MG63 (cell line): ENCODE data around the gene GOLGA8T. TPM values are rescaled to one million over a fixed set of nuclear protein-coding genes. Genes with fewer than 3 reads are reported as not detected.
"Not testable (repeated sequence)": the region's sequence is repeated elsewhere in the genome, so short reads cannot be mapped to it uniquely, and the experiment has no call there.

Source experiments
- DNase-seq: peaks from one replicate; pipeline ENCODE4 v3.0.0-alpha.2; 2020
- H3K27me3 ChIP-seq: fragments of 250-450 bp; sonication (Bioruptor Pico); 2 replicates; pipeline ENCODE4 v1.5.1; 2020; ENCODE audit warnings: mild to moderate bottlenecking, moderate library complexity
- H3K36me3 ChIP-seq: fragments of 250-450 bp; sonication (Bioruptor Pico); 2 replicates; pipeline ENCODE4 v1.5.1; 2020; ENCODE audit warnings: mild to moderate bottlenecking, moderate library complexity
- H3K4me3 ChIP-seq: fragments of 250-450 bp; sonication (Bioruptor Pico); 2 replicates; pipeline ENCODE4 v1.5.1; 2020; ENCODE audit warnings: mild to moderate bottlenecking, moderate library complexity
- H3K9me3 ChIP-seq: fragments of 250-450 bp; sonication (Bioruptor Pico); 2 replicates; pipeline ENCODE4 v1.5.1; 2020; ENCODE audit warnings: mild to moderate bottlenecking, moderate library complexity
- total RNA-seq: library from RNA; depleted of rRNA; stranded (reverse); fragments of >200 nt; shearing (Covaris generic); gene quantifications from 2 replicates; pipeline ENCODE4 v1.2.3, GENCODE V29; 2014; ENCODE audit warnings: low replicate concordance; rRNA removed

GOLGA8T gene, protein sequence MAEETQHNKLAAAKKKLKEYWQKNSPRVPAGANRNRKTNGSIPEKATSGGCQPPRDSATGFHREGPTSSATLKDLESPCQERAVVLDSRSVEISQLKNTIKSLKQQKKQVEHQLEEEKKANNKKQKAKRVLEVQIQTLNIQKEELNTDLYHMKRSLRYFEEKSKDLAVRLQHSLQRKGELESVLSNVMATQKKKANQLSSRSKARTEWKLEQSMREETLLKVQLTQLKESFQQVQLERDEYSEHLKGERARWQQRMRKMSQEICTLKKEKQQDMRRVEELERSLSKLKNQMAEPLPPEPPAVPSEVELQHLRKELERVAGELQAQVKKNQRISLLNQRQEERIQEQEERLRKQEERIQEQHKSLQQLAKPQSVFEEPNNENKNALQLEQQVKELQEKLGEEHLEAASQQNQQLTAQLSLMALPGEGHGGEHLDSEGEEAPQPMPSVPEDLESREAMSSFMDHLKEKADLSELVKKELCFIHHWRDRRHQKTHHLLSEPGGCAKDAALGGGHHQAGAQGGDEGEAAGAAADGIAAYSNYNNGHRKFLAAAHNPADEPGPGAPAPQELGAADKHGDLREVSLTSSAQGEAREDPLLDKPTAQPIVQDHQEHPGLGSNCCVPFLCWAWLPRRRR
- total RNA-seq: not detected in 2 replicates

DNA sequence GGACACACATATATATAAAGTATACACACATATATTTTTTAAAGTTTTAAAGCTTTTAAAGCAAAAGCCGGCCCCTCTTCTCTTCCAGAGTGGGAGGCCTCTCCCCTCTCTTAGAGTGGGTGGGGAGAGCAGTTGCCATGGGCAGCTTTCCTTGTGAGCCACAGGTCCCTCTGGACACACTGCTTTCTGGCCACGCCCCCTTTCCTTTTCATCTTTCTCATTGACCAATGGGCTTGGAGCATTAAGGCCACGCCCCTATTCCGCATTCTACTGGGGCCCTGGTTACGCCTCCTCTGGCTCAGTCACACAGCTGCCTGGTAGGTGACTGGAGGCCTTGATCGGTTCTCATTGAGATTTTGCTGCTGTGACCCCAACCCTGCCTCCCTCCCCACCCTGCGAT, at the start of gene GOLGA8T:
Gene GOLGA8T (plus strand): TSS at position 301 of the 400 bp plus-strand sequence. CDS start 98 bp downstream, at position 399.
- not testable (repeated sequence) for H3K9me3 ChIP-seq, H3K4me3 ChIP-seq, DNase-seq, H3K36me3 ChIP-seq, H3K27me3 ChIP-seq

- H3K36me3 ChIP-seq, DNase-seq: not testable (repeated sequence)
Measured at GRCh38 chr15:30097827-30098226, 37.0 kb upstream of the GOLGA8T start.

GRCh38 chr15:30102890-30103289, 32.0 kb upstream of the GOLGA8T start:
- not testable (repeated sequence) for H3K4me3 ChIP-seq, H3K36me3 ChIP-seq, H3K27me3 ChIP-seq, DNase-seq, H3K9me3 ChIP-seq

More at GRCh38 chr15:30097827-30098226, 37.0 kb upstream of the GOLGA8T start:
- not testable (repeated sequence) for H3K4me3 ChIP-seq, H3K27me3 ChIP-seq, H3K9me3 ChIP-seq

- not testable (repeated sequence) for H3K9me3 ChIP-seq, H3K4me3 ChIP-seq, DNase-seq, H3K27me3 ChIP-seq, H3K36me3 ChIP-seq
Measured at GRCh38 chr15:30103941-30104507, 30.8 kb upstream of the GOLGA8T start.

GRCh38 chr15:30110591-30110990, 24.3 kb upstream of the GOLGA8T start:
- H3K27me3 ChIP-seq, H3K36me3 ChIP-seq, DNase-seq, H3K9me3 ChIP-seq, H3K4me3 ChIP-seq: not testable (repeated sequence)

- not testable (repeated sequence) for DNase-seq, H3K36me3 ChIP-seq, H3K4me3 ChIP-seq, H3K27me3 ChIP-seq, H3K9me3 ChIP-seq
Measured at GRCh38 chr15:30130066-30130465, 4.8 kb upstream of the GOLGA8T start.

DNA sequence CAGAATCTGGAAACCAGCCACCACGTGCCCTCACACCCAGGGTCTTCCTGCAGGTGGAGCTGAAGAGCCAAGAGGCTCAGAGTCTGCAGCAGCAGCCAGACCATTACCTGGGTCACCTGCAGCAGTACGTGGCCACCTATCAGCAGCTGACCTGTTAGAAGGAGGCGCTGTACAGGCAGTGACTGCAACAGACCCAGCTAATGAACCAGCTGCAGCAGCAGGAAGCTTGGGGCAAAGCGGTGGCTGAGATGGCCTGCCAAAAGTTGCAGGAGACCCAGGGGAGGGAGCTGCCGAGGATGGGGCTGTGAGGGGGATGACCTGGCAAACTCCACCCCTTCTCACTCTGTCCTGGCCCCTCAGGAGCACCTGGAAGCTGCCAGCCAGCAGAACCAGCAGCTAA, 8.4 kb downstream of the GOLGA8T start:
- H3K36me3 ChIP-seq, H3K9me3 ChIP-seq: not testable (repeated sequence)

DNA sequence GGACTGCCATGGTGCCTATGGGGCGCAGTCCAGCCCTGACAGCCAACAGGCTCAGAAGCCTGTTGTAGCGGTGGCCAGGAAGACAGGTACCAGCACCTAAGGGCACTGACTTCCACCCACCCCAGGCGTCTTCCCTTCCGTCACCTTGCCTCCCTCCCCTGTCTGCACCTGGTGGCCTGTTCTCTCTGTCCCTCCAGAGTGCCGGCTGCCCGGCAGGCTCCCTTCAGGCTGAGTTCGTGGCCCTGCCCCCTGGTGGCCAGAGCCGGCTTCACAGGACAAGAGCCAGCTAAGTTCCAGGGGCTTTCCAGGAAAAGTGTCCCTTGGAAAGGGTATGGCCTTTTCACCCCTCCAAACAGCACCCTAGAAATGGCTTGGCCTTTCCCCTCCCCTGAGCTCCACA, 15.0 kb downstream of the GOLGA8T start:
- H3K9me3 ChIP-seq, DNase-seq, H3K27me3 ChIP-seq: not testable (repeated sequence)

More for the DNA sequence above, 8.4 kb downstream of the GOLGA8T start:
- H3K4me3 ChIP-seq, DNase-seq, H3K27me3 ChIP-seq: not testable (repeated sequence)

GRCh38 chr15:30162479-30163357, 27.9 kb downstream of the GOLGA8T start:
- H3K36me3 ChIP-seq: not testable (repeated sequence)

More for the DNA sequence above, 15.0 kb downstream of the GOLGA8T start:
- H3K36me3 ChIP-seq, H3K4me3 ChIP-seq: not testable (repeated sequence)

DNA sequence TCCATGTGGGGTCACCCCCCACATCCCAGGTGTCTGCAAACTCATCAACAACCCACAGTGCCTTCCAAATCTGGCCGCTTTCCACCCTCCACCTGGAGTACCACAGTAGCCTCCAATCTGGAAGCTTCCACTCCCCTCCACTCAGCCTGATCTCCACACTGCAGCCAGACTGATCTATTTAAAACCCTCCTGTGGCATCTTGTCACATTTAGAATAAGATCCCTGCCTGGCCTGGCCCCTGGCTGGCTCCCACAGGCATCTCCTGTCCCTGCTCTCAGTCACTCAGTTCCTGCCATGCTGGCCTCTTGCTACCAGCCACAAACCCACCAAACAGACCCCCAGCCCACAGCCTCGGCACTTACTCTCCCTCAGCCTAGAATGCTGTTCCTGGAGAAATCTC, 28.9 kb downstream of the GOLGA8T start:
- not testable (repeated sequence) for DNase-seq, H3K27me3 ChIP-seq, H3K4me3 ChIP-seq, H3K36me3 ChIP-seq, H3K9me3 ChIP-seq

More at GRCh38 chr15:30162479-30163357, 27.9 kb downstream of the GOLGA8T start:
- not testable (repeated sequence) for DNase-seq, H3K9me3 ChIP-seq, H3K4me3 ChIP-seq, H3K27me3 ChIP-seq

GRCh38 chr15:30164257-30164656, 29.4 kb downstream of the GOLGA8T start:
- H3K36me3 ChIP-seq, H3K9me3 ChIP-seq, H3K4me3 ChIP-seq, DNase-seq, H3K27me3 ChIP-seq: not testable (repeated sequence)

GRCh38 chr15:30167403-30167802, 32.6 kb downstream of the GOLGA8T start:
- H3K9me3 ChIP-seq, H3K36me3 ChIP-seq, H3K27me3 ChIP-seq, H3K4me3 ChIP-seq, DNase-seq: not testable (repeated sequence)

- H3K9me3 ChIP-seq, H3K27me3 ChIP-seq, H3K36me3 ChIP-seq, H3K4me3 ChIP-seq, DNase-seq: not testable (repeated sequence)
Measured at GRCh38 chr15:30167886-30168285, 33.0 kb downstream of the GOLGA8T start.

- not testable (repeated sequence) for H3K9me3 ChIP-seq, H3K36me3 ChIP-seq, DNase-seq, H3K27me3 ChIP-seq, H3K4me3 ChIP-seq
Measured at GRCh38 chr15:30171452-30171851, 36.6 kb downstream of the GOLGA8T start.

DNA sequence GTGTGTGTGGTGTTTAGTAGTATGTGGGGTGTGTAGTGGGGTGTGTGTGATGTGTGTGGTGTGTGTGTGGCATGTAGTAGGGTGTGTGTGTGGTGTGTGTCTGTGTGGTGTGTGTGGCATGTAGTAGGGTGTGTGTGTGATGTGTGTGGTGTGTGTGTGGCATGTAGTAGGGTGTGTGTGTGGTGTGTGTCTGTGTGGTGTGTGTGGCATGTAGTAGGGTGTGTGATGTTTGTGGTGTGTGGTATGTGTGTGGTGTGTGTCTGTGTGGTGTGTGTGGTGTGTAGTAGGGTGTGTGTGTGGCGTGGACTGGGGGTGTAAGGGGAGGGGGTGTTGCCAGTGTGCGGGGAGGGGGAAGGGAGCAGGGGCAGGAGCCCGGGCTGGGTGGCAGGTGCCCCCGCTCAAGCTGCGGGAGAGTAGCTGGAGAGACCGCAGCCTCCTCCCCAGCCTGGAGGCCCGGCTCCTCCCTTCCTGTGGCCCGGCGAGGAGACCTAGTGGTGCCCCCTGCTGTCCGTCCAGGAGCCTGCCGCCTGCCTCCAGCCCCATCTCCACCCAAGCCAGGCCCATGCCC, 38.3 kb downstream of the GOLGA8T start:
- not testable (repeated sequence) for H3K4me3 ChIP-seq, H3K9me3 ChIP-seq, H3K27me3 ChIP-seq, H3K36me3 ChIP-seq
- DNase-seq: peak; percentile 79

- H3K4me3 ChIP-seq, H3K9me3 ChIP-seq, DNase-seq, H3K36me3 ChIP-seq, H3K27me3 ChIP-seq: not testable (repeated sequence)
Measured at GRCh38 chr15:30175291-30175690, 40.4 kb downstream of the GOLGA8T start.
